ENCODE data around the gene TXK.

- TF ChIP-seq CTCF (IDR thresholded peaks at IDR 0.05; ENCODE audit: low read depth, low read length) (no peak), MAX (IDR thresholded peaks at IDR 0.05; ENCODE audit: low read depth, low read length) (no peak), POLR2A (IDR thresholded peaks at IDR 0.05; ENCODE audit: extremely low read depth, insufficient read length) (no peak), MYC (IDR thresholded peaks at IDR 0.05; ENCODE audit: low read depth, low read length) (no peak)
These were observed 12.9 kb downstream of the TXK start for GRCh38 chr4:48121180-48121579.
